HG02981 (cell line): Measurements from ENCODE around the gene PDLIM4.

Source experiments
- ATAC-seq: cut with Tn5 transposase; IDR thresholded peaks from one replicate; pipeline ENCODE4 v1.9.1; 2021; ENCODE audit warnings: mild to moderate bottlenecking, moderate library complexity; ENCODE audit not compliant: unreplicated experiment

PDLIM4 gene

DNA sequence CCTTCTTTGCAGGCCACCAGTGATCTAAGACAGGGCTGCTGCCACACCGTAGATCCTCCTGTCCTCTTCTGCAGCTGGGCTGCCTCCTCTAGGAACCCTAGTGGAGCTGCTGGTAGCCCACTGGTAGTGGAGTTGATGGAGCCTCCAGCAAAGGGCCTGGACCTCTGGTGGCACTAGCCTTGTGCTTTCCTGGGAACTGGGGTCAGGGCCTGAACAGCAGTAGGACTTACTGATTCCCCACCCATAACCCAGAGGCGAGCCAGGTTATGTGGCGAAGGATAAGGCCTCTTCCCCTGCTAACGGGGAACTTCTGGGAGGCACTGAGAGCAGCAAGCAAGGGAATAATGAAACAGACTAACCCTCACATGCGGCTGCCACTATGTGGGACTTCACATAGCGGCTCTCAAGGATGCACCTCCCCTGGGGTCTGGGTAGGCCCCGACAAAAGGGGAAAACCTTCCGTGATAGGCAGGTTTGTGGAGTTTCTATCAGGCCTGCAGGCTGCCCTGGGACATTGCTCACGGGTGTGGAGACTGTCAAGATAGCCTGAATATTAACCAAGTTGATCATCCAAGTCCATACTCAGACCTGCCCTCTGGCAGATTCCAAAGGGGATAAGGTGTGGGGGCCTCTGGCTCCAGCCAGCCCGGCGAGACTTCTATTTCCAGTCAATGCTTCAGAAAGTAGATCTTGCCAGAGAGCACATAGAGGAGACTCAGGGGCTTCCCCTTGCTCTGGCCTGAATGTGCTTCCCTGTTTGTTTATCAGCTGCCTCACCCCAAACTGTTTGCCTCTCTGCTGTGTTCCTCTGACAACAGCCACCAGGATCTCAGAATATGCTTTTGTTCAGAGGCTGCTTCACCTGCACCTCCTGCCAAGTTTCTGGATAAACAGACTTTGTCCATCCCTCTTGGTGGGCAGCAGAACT, 44.1 kb downstream of the PDLIM4 start:
- no peak for ATAC-seq

DNA sequence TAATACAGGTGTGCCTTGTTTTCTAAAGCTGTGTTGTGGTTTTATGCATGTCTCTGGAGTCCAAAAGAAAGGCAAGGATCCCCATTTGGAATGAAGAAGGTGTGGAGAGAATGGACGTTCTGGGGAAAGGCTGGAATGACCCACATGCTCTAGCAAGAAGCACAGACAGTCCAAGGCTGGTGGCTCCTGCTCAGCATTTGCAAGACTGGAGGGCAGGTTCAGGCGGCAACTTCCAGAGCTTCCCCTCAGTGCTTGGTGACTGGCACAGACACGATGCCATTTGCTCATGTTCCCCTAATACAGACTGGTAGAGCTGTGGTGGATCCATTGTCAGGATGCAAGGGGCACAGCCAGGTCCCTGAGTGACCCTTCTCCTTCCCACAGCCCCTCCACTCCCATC, 44.9 kb downstream of the PDLIM4 start:
- no peak for ATAC-seq

DNA sequence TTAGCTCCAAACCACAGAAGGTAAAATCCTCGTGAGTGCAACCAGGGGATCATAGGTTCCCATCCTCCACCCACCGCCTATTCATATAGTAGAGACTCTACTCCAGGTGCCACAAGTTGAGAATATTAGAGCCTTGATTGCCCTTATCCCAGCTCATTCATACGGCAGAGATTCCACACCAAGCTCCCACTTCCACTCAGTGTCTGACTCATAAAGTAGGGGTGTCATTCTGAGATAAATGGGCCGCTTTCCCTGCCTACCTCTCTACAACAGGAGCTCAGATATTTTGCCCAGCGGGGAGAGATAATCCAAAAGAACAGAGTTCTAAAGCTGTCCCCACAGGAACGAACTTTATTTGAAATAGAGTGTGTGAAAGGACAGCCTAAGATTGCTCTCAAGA, 46.1 kb downstream of the PDLIM4 start:
- ATAC-seq, result no peak

DNA sequence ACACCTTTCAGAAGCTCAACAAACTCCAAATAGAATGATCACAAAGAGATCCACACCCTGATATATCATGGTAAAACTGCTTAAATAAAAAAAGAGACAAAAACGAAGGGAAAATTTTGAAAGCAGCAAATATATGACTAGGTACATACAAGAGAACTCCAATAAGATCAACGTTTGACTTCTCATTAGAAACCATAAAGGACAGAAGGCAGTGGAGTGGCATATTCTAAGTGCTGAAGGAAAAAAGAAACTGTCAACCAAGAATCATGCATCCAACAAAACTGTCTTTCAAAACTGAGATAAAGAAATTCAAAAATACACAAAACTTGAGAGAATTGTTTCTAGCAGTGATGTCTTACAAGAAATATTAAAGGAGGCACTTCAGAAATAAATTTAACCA, 47.9 kb downstream of the PDLIM4 start:
- no peak for ATAC-seq

DNA sequence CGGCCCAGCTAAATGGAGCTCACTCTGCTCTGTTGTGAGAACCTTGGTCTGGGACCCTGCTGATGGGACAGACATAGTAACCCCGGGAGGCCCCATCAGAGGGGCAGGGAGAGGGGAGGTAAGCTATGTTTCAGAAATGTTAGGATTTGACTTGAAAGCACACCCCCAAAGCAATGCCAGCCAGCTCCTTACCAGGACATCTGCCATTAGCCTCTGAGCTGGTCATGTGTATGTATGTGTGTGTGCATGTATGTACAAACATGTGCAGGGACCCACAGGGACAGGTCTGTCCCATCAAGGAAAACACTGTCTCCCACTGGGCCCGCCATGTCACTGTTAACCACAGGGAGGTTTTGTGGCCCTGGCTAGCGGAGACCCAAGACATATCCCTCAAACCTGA, 51.2 kb downstream of the PDLIM4 start:
- no peak for ATAC-seq

DNA sequence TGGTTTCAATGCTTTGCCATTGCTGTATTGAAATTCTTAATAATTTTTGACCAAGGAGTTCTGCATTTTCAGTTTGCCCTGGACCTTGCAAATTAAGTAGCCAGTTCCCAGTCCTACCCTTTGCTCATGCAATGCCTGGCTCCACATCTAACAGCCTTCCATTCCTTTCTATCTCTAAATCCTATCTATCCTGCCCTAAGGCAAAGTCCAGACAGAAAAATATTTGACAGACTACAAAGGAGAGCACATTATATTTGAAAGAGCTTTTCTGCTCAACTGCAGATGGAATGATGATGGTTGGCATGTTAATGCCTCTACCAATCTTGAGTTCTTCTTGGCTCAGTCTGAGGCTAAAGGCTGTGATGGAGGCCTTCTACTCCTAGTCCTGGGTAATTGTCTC, 52.2 kb downstream of the PDLIM4 start:
- no peak for ATAC-seq

DNA sequence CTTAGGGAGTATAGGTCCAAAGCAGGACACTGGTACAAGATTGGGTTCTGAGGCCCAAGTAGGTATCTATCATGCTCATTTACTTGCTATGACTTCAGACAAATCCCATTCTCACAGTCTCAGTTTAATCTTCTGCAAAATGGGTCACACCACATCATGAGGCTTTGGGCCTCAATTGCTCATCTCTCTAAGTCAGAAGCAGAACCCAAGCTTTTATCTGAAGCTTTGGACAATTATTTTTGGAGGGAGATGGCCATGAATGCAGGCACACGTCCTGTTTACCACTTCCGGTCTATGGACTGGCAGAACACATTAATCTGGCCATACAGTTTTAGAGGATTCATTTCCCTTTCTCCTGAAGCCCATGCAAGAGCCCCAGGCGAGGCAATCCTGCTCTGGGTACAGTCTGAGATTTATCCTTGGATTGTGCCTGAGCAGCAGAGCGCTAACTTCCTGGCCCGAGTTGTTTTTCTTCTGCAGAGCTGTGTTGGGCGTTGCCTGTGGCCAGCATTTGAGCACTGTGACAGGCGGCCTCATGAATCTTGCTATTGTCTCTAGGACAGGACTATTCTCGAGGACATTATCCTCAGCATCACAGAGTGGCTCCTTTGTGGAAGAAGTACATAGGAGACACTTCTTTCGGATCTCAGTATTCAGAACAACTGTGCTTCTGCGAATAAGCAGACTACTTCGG, 52.8 kb downstream of the PDLIM4 start:
- ATAC-seq, result no peak

DNA sequence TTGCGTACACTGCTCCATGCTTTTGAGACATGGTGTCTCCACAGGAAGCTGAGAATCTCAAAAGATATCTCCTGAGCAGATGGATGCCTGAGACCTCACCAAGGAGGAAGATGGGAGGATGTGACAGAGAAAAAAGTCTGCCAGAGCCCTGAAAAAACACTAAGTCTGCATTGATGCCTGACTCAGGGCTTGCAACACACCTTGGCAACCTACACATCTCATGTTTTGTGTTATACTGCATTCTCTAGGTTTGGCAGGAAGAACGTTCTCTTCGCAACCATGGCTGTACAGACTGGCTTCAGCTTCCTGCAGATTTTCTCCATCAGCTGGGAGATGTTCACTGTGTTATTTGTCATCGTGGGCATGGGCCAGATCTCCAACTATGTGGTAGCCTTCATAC, 55.9 kb downstream of the PDLIM4 start:
- no peak for ATAC-seq

DNA sequence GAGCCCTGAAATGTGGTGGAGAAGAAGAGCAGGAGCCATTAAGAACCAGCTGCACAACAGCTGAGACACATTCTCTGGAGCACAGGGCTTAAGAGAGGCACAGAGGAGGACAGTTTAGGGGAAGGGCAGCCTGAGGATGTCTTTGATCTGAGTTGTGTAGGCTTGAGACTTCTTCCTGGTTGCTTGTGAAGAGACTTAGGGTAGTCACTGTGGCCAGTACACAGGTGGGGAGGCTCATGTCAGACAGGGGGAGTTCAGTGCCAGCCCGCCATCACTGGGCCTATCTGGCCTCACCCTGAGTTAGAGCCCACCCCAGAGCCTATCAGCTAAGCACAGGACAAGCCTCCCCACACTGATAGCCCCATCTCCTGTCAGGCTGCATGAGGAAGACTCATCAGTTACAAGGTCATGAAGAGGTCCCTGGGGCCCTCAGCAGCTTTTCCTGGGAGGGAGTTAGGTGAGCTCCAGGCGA, 56.5 kb downstream of the PDLIM4 start:
- ATAC-seq, result no peak

DNA sequence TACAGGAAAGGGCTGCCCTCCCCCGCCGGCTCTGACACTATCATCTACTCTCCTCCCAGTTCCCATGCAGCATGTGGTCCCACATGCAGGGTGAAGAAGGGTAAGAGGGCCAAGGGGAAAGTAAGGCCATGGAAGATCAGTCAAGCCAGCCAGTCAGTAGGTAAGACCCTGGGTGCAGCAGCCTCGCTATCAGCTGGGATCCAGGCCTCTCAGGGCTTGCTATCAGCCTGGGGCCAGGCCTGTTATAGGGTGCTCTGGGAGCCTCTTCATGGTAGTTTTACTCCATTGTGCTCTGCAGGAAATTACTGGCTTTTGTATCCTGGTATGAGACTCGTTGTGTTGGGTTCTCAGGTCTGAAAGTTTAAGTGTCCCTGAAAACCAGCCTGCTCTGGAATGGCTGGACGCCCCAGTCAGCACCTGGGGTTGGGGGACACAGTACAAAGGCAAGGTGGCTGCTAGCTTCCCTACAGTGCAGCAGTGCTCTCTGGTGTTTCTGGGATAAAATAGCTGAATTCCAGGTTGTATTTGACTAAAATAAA, 58.1 kb downstream of the PDLIM4 start:
- no peak for ATAC-seq

DNA sequence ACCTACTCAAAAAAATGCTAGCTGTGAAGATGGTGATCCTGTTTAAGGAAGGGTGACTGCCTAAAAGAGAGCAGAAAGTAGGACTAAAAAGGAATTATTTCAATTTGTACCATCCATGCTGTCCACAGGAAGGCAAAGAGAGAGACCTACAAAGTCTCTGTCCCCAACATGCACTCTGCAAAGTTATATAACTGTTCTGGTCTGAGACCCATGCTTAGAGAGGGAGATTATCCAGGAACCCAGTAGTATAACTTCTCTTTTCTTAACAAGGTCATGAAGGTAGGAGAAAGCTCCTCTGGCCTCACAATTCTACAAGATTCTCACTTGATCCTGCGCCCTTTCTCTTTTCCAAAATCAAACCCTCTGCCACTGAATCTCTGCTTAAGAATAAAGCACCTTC, 62.5 kb downstream of the PDLIM4 start:
- no peak for ATAC-seq

DNA sequence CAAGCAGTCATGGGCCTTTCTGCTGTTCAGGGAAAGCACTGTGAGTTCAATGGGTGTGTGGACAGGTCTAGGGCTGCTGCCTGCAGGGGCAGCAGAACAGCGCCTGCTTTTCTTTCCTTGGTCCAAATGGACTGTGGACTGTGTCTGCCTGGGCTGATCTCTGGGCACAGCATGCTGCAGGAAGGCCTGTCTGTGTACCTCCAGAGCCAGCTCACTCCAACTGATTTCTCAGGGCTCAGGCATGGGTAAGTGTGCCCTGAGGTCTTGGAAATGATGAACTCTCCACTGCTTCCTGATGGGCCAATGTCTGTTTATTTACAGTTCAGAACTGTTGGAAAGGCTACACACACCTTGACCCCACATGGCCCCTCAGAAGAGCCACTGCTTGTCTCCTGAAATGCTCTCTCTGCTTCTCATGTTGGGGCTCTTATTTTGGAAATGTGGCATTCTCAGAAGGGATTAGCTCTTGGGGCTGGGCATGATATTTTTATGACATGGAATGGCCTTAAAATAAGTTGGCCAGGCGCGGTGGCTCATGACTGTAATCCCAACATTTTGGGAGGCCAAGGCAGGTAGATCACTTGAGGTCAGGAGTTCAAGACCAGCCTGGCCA, 63.7 kb downstream of the PDLIM4 start:
- ATAC-seq, result no peak

DNA sequence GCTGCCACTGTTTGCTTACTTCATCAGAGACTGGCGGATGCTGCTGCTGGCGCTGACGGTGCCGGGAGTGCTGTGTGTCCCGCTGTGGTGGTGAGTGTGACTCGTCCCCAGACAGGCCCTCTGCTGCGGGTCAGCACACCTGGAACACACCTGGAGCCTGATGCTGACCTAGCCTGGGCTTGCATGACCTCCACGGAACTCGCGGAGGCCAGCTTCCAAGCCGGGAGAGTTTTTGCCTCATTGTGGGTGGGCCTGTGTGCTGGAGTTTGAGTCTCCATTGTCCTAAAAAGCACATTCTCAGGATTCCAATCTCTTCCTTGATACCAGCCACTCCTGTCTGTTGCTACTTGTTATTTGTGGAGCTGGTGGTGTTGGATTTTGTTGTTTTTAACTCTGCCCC, 64.8 kb downstream of the PDLIM4 start:
- no peak for ATAC-seq
